WI38 (cell line): Measurements from ENCODE around the gene HACD2.

Experiments
- H3K4me3 ChIP-seq: 2 replicates; pipeline ENCODE4 v1.5.1; 2011; ENCODE audit warnings: low read depth, mild to moderate bottlenecking, control low read depth, low read length
- TF ChIP-seq, protein P1 (sequence below): IDR thresholded peaks from 2 replicates; pipeline ENCODE4 v1.5.1; 2012; ENCODE audit warnings: low read depth, mild to moderate bottlenecking, control low read depth, low read length

HACD2 gene

DNA sequence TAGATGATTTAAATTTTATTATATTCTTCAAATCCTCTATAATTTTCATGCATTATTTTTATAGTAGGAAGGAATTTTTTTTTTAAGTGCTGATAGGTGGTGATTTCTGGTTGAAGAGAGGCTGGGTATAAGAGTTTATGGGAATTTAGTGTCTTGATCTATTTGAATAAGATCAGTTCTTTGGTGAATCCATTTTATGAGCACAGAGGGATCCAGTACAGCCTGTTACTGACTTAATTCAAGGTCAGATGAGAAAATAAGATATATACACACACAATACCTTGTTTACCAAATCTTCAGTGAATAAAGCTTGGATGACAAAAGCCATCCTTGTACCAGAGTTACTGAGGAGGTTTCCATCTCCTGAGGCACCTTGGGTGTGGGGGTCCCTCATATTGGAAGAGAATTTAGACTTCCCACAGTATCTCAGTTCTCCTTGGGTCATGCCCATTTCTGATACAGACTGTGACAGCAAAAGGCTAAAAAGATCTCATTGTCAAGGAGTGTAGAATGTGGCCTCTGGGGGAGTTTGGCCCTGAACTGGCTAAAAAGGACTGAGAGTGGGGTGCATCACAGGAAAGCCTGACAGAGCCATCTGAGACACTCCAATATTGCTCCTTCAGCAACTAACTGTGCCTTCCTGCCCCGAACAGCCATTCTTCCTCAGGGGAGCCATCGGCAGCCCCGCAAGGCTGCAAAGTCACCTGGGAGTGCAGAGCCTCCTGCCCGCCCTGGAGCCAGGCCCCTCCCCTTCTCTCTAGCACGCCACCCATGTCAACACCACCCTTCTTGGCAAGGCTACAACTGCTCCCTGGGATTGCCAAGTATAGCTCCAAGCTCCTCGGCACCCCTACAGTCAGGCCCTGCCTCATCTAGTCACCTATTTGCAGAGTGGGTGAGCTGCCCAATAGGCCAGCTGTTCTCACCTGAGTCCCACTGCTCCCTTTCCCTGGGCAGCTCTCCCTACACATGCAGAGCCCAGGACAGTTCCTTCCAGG lies 43.1 kb upstream of the HACD2 start:
- TF ChIP-seq, protein P1, sequence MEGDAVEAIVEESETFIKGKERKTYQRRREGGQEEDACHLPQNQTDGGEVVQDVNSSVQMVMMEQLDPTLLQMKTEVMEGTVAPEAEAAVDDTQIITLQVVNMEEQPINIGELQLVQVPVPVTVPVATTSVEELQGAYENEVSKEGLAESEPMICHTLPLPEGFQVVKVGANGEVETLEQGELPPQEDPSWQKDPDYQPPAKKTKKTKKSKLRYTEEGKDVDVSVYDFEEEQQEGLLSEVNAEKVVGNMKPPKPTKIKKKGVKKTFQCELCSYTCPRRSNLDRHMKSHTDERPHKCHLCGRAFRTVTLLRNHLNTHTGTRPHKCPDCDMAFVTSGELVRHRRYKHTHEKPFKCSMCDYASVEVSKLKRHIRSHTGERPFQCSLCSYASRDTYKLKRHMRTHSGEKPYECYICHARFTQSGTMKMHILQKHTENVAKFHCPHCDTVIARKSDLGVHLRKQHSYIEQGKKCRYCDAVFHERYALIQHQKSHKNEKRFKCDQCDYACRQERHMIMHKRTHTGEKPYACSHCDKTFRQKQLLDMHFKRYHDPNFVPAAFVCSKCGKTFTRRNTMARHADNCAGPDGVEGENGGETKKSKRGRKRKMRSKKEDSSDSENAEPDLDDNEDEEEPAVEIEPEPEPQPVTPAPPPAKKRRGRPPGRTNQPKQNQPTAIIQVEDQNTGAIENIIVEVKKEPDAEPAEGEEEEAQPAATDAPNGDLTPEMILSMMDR: no peak
- no peak overlapping the region for H3K4me3 ChIP-seq

DNA sequence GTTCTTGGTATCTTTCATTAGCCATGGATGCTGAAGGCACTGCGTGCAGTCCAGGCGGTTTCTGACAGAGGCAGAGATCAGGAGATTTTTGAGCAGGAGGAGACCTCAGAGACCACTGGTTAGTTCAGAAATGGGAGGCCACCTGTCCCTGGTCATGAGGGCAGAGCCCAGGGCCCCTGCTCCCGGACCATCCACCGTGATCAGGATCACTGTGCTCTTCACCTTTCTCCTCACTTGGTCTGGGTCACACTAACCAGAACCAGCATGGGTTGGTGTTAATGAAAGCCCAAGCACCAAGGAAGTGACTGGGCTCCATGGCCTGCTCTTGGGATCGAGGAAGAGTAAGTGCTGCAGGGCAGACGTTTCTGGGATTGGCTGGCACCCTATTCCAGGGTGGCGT lies 42.0 kb upstream of the HACD2 start:
- TF ChIP-seq, protein P1: no peak
- no peak overlapping the region for H3K4me3 ChIP-seq

DNA sequence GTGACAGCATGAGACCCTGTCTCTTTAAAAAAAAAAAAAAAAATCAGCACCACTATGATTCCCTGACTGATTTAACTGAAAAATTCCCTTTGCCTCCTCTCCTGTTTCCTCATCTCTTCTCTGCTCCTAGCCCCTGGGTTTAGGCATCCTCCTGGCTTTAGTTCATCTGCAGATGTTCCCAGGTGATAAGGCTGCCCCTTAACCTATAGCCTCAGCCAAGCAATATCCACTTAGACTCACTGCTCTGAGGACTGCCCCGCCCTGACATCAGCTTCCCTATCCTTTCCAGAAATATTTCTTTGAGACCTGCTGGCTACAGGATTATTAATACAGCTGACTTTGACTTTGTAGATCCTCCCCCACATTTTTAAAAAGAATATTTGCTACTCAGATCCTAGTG lies 39.4 kb upstream of the HACD2 start:
- H3K4me3 ChIP-seq: no peak overlapping the region
- TF ChIP-seq, protein P1: no peak

DNA sequence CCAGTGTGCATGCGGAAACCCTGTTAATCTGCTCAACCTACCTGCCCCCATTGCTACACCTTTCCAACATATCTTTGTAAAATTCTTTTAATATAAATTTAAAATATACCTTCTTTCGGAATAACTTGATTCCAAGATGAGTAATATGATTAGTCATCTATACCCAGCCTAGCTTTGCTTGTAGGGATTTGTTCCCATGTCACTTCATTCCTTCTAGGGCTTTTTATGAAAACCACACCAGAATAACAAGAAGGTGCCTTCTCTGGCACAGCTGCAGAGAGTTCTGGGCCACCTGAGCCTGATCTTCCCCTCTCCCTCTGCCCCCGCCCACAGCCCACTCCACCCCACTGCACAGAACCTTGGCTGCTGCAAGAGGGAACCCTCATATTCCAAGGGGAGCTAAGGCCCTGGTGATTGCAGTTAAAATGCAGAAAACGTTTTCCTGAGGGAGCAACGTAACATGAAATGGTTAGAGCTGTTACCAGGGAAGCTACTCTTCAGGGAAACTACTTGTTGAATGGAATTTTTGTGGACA lies 38.6 kb upstream of the HACD2 start:
- H3K4me3 ChIP-seq: no peak overlapping the region
- TF ChIP-seq, protein P1: no peak

DNA sequence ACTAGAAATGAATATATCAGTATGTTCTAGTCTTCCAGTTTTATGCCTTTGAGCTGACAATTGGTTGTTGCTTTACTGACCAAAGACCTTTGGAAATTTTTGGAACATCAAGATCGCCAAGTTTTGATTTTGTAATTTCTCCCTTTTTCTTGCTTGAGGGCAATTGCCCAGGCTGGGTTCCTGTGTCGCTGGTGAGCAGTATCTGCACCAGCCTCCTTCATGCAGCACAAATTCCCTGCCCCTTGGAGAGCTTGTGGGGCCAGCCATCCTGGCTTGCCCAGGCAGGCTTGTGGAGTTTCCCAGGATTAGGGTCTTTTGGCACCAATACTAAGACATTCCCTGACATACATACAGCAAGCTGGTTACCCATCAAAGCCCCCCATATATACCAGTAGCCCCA lies 37.9 kb upstream of the HACD2 start:
- TF ChIP-seq, protein P1: no peak
- no peak overlapping the region for H3K4me3 ChIP-seq

DNA sequence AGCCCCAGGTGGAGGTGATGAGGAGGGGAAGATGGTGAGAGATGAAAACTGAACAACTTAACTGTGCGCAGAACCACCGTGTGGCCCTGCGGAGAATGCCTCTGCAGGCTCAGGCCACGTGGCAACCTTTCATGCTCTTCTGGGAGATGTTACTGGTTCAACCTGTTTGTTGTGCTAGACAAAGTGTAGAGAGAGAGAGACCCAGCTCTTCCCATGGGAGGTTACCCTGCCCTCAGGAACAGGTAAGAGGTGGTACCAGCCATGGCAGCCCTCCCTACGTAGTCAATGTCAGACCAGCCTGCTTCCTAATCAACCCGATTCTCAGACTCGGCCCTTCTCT lies 37.0 kb upstream of the HACD2 start:
- no peak overlapping the region for H3K4me3 ChIP-seq
- TF ChIP-seq, protein P1: no peak

DNA sequence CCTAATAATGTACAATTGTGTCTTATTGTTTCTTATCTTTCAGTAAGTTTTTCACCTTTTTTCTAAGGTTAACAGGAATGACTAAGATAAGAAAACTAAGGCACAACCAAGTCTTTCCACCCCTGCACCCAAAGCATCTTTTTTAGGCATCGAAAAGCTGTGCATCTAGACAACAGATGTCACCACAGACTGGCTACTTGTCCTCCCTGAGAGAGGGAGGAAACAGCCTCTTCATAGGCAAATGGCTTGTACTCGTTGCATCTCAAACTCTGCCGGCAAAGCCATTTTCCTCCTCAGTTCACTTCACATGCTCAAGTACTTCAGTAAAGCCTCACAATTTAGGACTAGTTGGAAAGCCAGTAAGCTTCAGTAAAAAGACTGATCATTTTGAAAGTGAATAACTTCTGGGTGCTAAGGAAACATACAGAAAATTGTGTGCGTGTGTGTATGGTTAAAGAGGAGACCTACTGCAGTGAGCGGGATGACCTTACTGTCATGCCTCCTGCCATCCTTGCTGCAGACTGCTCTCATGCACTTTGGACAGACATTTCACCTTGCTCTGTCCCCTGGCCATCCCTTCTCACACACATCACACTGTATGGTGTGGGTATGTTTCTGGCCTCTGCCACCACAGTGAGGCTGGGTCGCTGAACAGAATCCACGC lies 36.5 kb upstream of the HACD2 start:
- H3K4me3 ChIP-seq: no peak overlapping the region
- TF ChIP-seq, protein P1: no peak
